ENCODE data around the gene RNASE8. TPM values are rescaled to one million over a fixed set of nuclear protein-coding genes. Genes with fewer than 3 reads are reported as not detected.

Gene RNASE8
- total and polyA plus RNA-seq, 2 of the 4 experiments (the other 2 are of a cell fraction), result not detected

GRCh38 chr14:21074398-21075272, 17.0 kb downstream of the RNASE8 start:
- Histone ChIP-seq H2BK15ac (ENCODE audit: low read depth, low read length) (no peak overlapping the region), H3K4me2 (ENCODE audit: low read depth, low read length) (no peak overlapping the region), H2BK120ac (ENCODE audit: low read depth, low read length) (no peak overlapping the region), H3K4ac (ENCODE audit: low read depth, low read length) (no peak overlapping the region), H2AFZ (replicated peaks; ENCODE audit: low read length, poor library complexity) (peak overlapping the region; percentile 17), H3K18ac (ENCODE audit: low read depth, low read length) (no peak overlapping the region), H3K14ac (replicated peaks; ENCODE audit: low read depth, low read length) (no peak overlapping the region), H3K56ac (ENCODE audit: extremely low read depth, insufficient read depth, low read length) (no peak overlapping the region), H2AK5ac (ENCODE audit: low read depth, low read length) (no peak overlapping the region), H3K27me3 (ENCODE audit: control insufficient read depth, insufficient read depth, low read length) (no peaks in the 10 kb centered on the region), H3K36me3 (ENCODE audit: control insufficient read depth, insufficient read depth, low read length) (peaks cover 64% of the 10 kb centered on the region), H4K20me1 (ENCODE audit: insufficient read depth, low read length) (peaks cover 10% of the 10 kb centered on the region), H4K8ac (ENCODE audit: low read depth in 2 of 2, low read length in 2 of 2) (no peak overlapping the region), H2BK20ac (ENCODE audit: low read depth, low read length) (no peak overlapping the region), H3K9me1 (ENCODE audit: insufficient read depth, low read length) (peaks cover 10% of the 10 kb centered on the region), H3K4me3 (ENCODE audit: insufficient read depth, low read depth, low read length) (no peak overlapping the region), H3K27ac (ENCODE audit: insufficient read depth, low read length) (no peak overlapping the region), H3K9me3 (ENCODE audit: control insufficient read depth, insufficient read depth, low read length) (no peaks in the 10 kb centered on the region), H4K91ac (ENCODE audit: insufficient read depth, low read depth, low read length) (no peak overlapping the region), H4K5ac (ENCODE audit: low read depth, low read length) (no peak overlapping the region), H2BK5ac (ENCODE audit: low read depth, low read length, poor library complexity, severe bottlenecking) (no peak overlapping the region), H2AK9ac (replicated peaks; ENCODE audit: low read depth, low read length, poor library complexity) (no peak overlapping the region), H3K23ac (ENCODE audit: low read depth, low read length) (no peak overlapping the region), H3K9ac (ENCODE audit: low read depth, low read length) (no peak overlapping the region), H3K79me1 (ENCODE audit: low read depth in 1 of 2, low read length in 2 of 2) (peaks cover 29 to 54% of the 10 kb centered on the region in 2 experiments), H3K4me1 (ENCODE audit: control insufficient read depth, insufficient read depth, low read length) (peaks cover 11% of the 10 kb centered on the region)
- WGBS, 2 experiments (ENCODE audit: extremely low coverage in 2 of 2, insufficient read length in 1 of 2), result 95% methylated on average over 6 of the region's 26 CpGs; no CpG with 5 or more reads in 1 of the 2 experiments
- intact Hi-C loops (cut with micrococcal nuclease), result no loop called here
- POLR2A ChIA-PET (ENCODE audit: unreplicated experiment), result no interaction called here
- CTCF ChIA-PET, result no interaction called here
- BruUV-seq (replicated peaks), result no TSS peak
- dilution Hi-C loops (cut with HindIII; ENCODE audit: low sequenced_read_pairs, unreplicated experiment), result no loop called here
- TF ChIP-seq CHD1 (IDR thresholded peaks at IDR 0.05; ENCODE audit: low read depth, low read length) (no peak), MAFK (IDR thresholded peaks at IDR 0.05; ENCODE audit: low read depth, low read length) (no peak), USF2 (IDR thresholded peaks at IDR 0.05; ENCODE audit: low read depth, low read length) (no peak), MAZ (IDR thresholded peaks at IDR 0.05; ENCODE audit: borderline replicate concordance, low read depth, low read length) (no peak), NFE2L2 (IDR thresholded peaks at IDR 0.05; ENCODE audit: low read depth, low read length) (no peak), RFX5 (IDR thresholded peaks at IDR 0.05; ENCODE audit: low read depth, low read length) (no peak), BHLHE40 (IDR thresholded peaks at IDR 0.05; ENCODE audit: low read depth, low read length) (no peak), RCOR1 (IDR thresholded peaks at IDR 0.05; ENCODE audit: insufficient replicate concordance, low read length) (no peak), CEBPB (IDR thresholded peaks at IDR 0.05; ENCODE audit: low read depth, low read length) (no peak), FOS (IDR thresholded peaks at IDR 0.05; ENCODE audit: low read depth, low read length) (no peak), CTCF (conservative IDR thresholded peaks at IDR 0.05; ENCODE audit: low read depth, low read length) (no peak), ELK1 (IDR thresholded peaks at IDR 0.05; ENCODE audit: borderline replicate concordance, low read depth, low read length) (no peak), SMC3 (IDR thresholded peaks at IDR 0.05; ENCODE audit: low read depth, low read length) (no peak), MXI1 (IDR thresholded peaks at IDR 0.05; ENCODE audit: borderline replicate concordance, low read depth, low read length) (no peak)
- ATAC-seq (ENCODE audit: low read depth), result no peak
- in situ Hi-C loops (cut with MboI; ENCODE audit: low sequenced_read_pairs), result loop anchor here (25.0 kb wide), 2 partner anchors 612 to 737 kb away; partner anchors contain the start of genes APEX1, CCNB1IP1, OSGEP and PARP2
- DNase-seq, result no peak
